ENCODE measurements around the gene AADAT.

Gene AADAT

DNA sequence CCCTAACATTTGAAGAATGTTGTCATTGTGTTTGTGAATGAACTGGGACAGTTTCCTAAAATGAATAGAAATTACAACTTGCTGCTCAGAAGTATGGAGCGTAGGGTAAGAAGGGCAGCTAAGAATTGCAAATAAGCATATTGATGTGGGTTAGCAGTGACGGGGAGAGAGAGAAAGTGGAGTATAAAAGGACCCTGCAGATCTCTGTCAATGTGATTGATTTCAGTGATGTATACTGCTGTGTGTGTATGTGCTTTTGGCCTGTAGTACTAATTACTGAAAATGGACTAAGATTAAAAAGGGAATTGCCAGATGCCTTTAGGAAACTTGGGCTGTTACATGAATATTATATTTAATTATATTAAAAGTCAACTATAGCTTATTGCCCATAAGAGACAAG, 55.8 kb downstream of the AADAT start:
- ChIA-PET CTCF (interaction anchor here (0.7 to 4.3 kb wide), 3 partner anchors 11 to 224 kb away, joined by 3 to 20 read pairs (median 3); no protein-coding TSS in a partner anchor), POLR2A (no interaction called here)
- no peak overlapping the region for H3K4me3 ChIP-seq (ENCODE audit: low read depth, low read length)
- TF ChIP-seq, protein P1, sequence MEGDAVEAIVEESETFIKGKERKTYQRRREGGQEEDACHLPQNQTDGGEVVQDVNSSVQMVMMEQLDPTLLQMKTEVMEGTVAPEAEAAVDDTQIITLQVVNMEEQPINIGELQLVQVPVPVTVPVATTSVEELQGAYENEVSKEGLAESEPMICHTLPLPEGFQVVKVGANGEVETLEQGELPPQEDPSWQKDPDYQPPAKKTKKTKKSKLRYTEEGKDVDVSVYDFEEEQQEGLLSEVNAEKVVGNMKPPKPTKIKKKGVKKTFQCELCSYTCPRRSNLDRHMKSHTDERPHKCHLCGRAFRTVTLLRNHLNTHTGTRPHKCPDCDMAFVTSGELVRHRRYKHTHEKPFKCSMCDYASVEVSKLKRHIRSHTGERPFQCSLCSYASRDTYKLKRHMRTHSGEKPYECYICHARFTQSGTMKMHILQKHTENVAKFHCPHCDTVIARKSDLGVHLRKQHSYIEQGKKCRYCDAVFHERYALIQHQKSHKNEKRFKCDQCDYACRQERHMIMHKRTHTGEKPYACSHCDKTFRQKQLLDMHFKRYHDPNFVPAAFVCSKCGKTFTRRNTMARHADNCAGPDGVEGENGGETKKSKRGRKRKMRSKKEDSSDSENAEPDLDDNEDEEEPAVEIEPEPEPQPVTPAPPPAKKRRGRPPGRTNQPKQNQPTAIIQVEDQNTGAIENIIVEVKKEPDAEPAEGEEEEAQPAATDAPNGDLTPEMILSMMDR (IDR thresholded peaks at IDR 0.05; ENCODE audit: insufficient read depth, low read length, missing control alignments) = no peak
- DNase-seq (ENCODE audit: low read depth, low spot score) = no peak

DNA sequence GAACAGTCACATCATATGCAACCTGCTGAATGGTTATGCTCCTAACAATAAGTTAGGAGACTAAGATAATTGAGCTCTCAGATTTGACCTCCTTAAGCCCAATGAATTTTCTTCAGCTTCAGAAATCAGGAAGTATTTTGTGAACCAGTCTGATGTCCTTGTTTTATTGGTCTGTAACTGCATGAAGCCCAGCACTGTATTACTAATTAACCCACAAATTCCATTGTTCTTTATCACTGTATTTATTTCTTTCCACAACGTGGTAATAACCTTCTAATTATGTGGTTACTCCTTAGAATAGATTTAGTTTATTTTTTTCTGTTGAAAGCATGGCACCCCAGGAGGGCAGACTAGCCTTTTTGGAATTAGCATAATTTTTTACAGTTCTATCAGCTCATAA, 59.6 kb downstream of the AADAT start:
- TF ChIP-seq, protein P1 (IDR thresholded peaks at IDR 0.05; ENCODE audit: insufficient read depth, low read length, missing control alignments) = no peak
- H3K4me3 ChIP-seq (ENCODE audit: low read depth, low read length) = no peak overlapping the region
- DNase-seq (ENCODE audit: low read depth, low spot score) = no peak
- ChIA-PET CTCF (interaction anchor here (11.0 kb wide), 1 partner anchor 220 kb away, joined by 89 read pairs; no protein-coding TSS in a partner anchor), POLR2A (no interaction called here)

DNA sequence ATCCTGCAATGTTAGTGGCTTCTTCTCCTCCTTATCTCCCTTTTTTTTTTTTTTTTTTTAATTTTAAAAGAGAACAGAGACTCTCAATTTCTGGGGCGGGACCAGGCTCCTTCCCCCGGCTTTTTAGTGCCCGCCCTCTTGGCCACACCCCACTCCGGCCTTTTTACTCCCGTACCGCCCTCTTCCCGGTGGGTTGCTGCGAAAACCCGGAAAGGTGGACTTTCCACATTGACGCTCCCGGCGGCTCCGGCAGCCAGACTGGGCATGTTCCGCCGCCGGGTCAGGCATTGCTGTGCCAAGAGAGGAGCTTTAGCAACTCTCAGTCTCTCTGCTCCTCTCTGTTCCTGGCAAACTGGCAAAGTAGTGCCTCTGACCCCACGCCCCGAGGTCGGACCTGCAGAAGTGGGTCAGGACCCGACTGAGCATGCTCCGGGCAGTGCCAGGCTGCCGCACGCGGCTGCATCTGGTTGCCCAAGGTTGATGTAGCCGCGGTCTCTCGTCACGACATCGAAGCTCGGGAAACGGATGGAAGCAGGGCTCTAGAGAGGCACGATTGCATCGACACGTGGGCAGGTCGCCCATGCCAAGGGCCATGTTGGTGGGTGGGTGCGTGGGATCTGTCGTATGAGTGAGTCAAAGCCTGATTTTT, 62.5 kb downstream of the AADAT start:
- ChIA-PET CTCF (interaction anchor here (1.0 to 11.0 kb wide), 5 partner anchors 14 to 223 kb away, joined by 4 to 89 read pairs (median 5); no protein-coding TSS in a partner anchor), POLR2A (interaction anchor here (0.5 kb wide), 1 partner anchor 65 kb away, joined by 3 read pairs; no protein-coding TSS in a partner anchor)
- DNase-seq (ENCODE audit: low read depth, low spot score) = peak; percentile 88
- TF ChIP-seq, protein P1 (IDR thresholded peaks at IDR 0.05; ENCODE audit: insufficient read depth, low read length, missing control alignments) = no peak
- peak overlapping the region; percentile 83 for H3K4me3 ChIP-seq (ENCODE audit: low read depth, low read length)

DNA sequence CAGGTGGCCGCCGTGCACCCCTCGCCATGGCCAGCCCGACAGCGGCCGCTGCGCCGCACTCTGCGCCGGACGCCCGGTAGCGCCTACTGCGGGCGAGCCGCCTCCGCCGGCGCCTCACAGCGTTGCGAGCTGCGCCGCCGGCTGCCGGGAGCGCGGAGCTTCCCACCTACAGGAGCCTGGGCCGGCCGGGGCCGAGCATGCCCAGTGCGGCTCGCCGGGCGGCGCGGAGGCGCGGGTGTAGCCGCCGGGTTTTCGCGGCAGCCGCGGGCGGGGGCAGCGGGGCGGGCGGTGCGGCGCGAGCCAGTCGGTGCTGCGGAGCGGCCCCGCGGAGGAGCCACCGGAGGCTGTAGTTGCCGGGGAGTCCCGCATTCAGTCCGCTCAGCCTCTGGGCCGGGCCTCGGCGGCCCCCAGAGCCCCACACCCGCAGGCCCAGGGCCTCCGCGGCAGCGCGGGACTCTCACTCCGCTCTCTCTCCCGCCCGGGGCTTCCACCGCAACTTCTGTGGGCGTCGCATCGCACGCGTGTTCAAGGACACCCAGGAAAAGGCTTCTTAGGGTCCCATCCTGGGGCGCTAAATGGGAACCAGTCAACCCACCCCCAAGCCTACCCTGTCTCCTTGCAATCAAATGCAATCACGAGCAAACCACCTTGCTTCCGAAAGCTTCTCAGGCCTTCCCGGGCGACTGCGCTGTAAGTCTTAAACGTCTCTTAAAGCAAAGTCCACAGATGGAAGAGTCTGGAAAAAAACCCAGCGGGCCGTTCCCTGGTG, 63.3 kb downstream of the AADAT start, which contains the start of gene MFAP3L:
Gene MFAP3L (minus strand): TSS at position 143 of the 769 bp plus-strand sequence. CDS start 20,518 bp downstream, outside the sequence.
- no peak for DNase-seq (ENCODE audit: low read depth, low spot score)

DNA sequence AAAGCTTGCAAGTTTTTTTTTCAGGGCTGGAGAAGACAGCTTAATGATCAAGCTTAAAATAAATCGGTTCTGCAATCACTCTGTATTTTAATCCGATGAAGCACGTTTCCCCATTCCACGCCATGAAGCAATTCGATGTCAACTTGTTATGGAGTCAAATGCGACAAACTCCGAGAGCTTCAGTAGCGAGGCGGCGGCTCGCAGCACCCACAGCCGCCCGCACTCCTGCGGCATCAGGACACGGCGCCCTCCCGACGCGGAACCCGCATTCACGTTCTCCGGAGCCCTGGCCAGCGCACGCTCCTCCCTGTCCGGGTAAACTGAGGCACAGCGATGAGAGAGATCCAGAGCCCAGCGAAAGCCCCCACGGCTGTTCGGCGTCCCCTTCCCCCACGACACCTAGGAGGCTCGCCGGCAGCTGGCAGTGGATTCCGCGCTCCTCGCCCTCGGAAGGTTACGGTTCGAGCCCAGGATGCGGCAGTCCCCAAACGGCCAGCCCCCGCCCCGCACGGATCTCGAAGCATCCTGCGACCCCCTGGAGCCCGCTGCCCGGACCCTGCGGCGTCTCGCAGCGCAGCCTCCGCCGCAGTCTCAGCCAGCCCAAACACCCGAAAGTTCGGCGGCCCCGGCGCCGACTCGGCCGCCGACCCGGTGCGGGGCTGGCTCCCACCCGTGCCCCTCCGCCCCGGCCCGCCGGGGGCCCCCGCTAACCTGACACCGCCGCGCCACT, 64.1 kb downstream of the AADAT start:
- ChIA-PET POLR2A (interaction anchor here (0.6 to 1.4 kb wide), 7 partner anchors 9 to 438 kb away, joined by 3 to 7 read pairs (median 3); no protein-coding TSS in a partner anchor), CTCF (interaction anchor here (0.9 to 11.0 kb wide), 5 partner anchors 11 to 216 kb away, joined by 3 to 89 read pairs (median 4); no protein-coding TSS in a partner anchor)
- TF ChIP-seq, protein P1 (IDR thresholded peaks at IDR 0.05; ENCODE audit: insufficient read depth, low read length, missing control alignments) = no peak
- DNase-seq (ENCODE audit: low read depth, low spot score) = no peak
- peak overlapping the region; percentile 83 for H3K4me3 ChIP-seq (ENCODE audit: low read depth, low read length)

More for the DNA sequence above, 63.3 kb downstream of the AADAT start, which contains the start of gene MFAP3L:
- CTCF ChIA-PET = interaction anchor here (1.4 to 11.0 kb wide), 3 partner anchors 12 to 217 kb away, joined by 3 to 89 read pairs (median 8); no protein-coding TSS in a partner anchor
- POLR2A ChIA-PET = interaction anchor here (0.6 to 1.4 kb wide), 7 partner anchors 9 to 439 kb away, joined by 3 to 7 read pairs (median 3); no protein-coding TSS in a partner anchor
- TF ChIP-seq, protein P1 (IDR thresholded peaks at IDR 0.05; ENCODE audit: insufficient read depth, low read length, missing control alignments) = peak; percentile 3
- H3K4me3 ChIP-seq (ENCODE audit: low read depth, low read length) = peak within 1 kb of the TSS; percentile 83
